ENCODE results near the gene THBS1. TPM values are rescaled to one million over a fixed set of nuclear protein-coding genes. Genes with fewer than 3 reads are reported as not detected.

Gene THBS1
- total RNA-seq, 1 experiment from 2014 or later: 342 TPM

GRCh38 chr15:39621976-39622375, 41.1 kb downstream of the THBS1 start:
- no peak overlapping the region for H3K27ac Mint-ChIP-seq (ENCODE audit: unreplicated experiment)
- Histone ChIP-seq H3K36me3 (ENCODE audit: control insufficient read depth, insufficient read depth, low read length) (no peaks in the 10 kb centered on the region), H3K4me3 (ENCODE audit: low read depth, low read length) (no peak overlapping the region), H3K4me1 (no peaks in the 10 kb centered on the region), H3K27me3 (replicated peaks; ENCODE audit: control insufficient read depth, insufficient read depth, low read length) (no peaks in the 10 kb centered on the region), H3K9me3 (no peaks in the 10 kb centered on the region)
- peaks cover 5% of the 10 kb centered on the region for H3K4me1 Mint-ChIP-seq (ENCODE audit: low read depth, unreplicated experiment)
- H3K36me3 Mint-ChIP-seq (ENCODE audit: insufficient read depth, unreplicated experiment): no peaks in the 10 kb centered on the region
- no peak for TF ChIP-seq CTCF (IDR thresholded peaks at IDR 0.05; ENCODE audit: insufficient read depth in 1 of 2, low read depth in 1 of 2, low read length in 1 of 2, severe bottlenecking in 1 of 2, unreplicated experiment in 1 of 2)
- intact Hi-C loops (cut with micrococcal nuclease; ENCODE audit: unreplicated experiment): no loop called here
- no peaks in the 10 kb centered on the region for H3K9me3 Mint-ChIP-seq (ENCODE audit: unreplicated experiment)
- BruUV-seq (replicated peaks): no TSS peak
- H3K4me3 Mint-ChIP-seq (ENCODE audit: unreplicated experiment): no peak overlapping the region
- no peak for DNase-seq
- CTCF ChIA-PET: no interaction called here
- POLR2A ChIA-PET: no interaction called here
- no peaks in the 10 kb centered on the region for H3K27me3 Mint-ChIP-seq (ENCODE audit: insufficient read depth, unreplicated experiment)

- Histone ChIP-seq H3K27me3 (replicated peaks; ENCODE audit: control insufficient read depth, insufficient read depth, low read length) (no peaks in the 10 kb centered on the region), H3K4me1 (no peaks in the 10 kb centered on the region), H3K36me3 (ENCODE audit: control insufficient read depth, insufficient read depth, low read length) (no peaks in the 10 kb centered on the region), H3K9me3 (no peaks in the 10 kb centered on the region), H3K4me3 (ENCODE audit: low read depth, low read length) (no peak overlapping the region)
- no peak for DNase-seq
- no TSS peak for BruUV-seq (replicated peaks)
- ChIA-PET CTCF (no interaction called here), POLR2A (no interaction called here)
- intact Hi-C loops (cut with micrococcal nuclease; ENCODE audit: unreplicated experiment): no loop called here
- H3K4me1 Mint-ChIP-seq (ENCODE audit: low read depth, unreplicated experiment): peaks cover 7% of the 10 kb centered on the region
- no peak for TF ChIP-seq CTCF (IDR thresholded peaks at IDR 0.05; ENCODE audit: insufficient read depth in 1 of 2, low read depth in 1 of 2, low read length in 1 of 2, severe bottlenecking in 1 of 2, unreplicated experiment in 1 of 2)
- H3K27me3 Mint-ChIP-seq (ENCODE audit: insufficient read depth, unreplicated experiment): no peaks in the 10 kb centered on the region
- H3K9me3 Mint-ChIP-seq (ENCODE audit: unreplicated experiment): no peaks in the 10 kb centered on the region
- H3K36me3 Mint-ChIP-seq (ENCODE audit: insufficient read depth, unreplicated experiment): no peaks in the 10 kb centered on the region
- no peak overlapping the region for H3K4me3 Mint-ChIP-seq (ENCODE audit: unreplicated experiment)
- H3K27ac Mint-ChIP-seq (ENCODE audit: unreplicated experiment): no peak overlapping the region
Observed at GRCh38 chr15:39622660-39623516, 42.0 kb downstream of the THBS1 start.

GRCh38 chr15:39623529-39623931, 42.7 kb downstream of the THBS1 start:
- POLR2A ChIA-PET: no interaction called here
- Histone ChIP-seq H3K4me1 (0 out of 2 replicates have a peak, but pooled peaks cover 4% of the 10 kb centered on the region), H3K4me3 (ENCODE audit: low read depth, low read length) (no peak overlapping the region), H3K27me3 (replicated peaks; ENCODE audit: control insufficient read depth, insufficient read depth, low read length) (no peaks in the 10 kb centered on the region), H3K9me3 (no peaks in the 10 kb centered on the region), H3K36me3 (ENCODE audit: control insufficient read depth, insufficient read depth, low read length) (no peaks in the 10 kb centered on the region)
- TF ChIP-seq CTCF (IDR thresholded peaks at IDR 0.05; ENCODE audit: insufficient read depth in 1 of 2, low read depth in 1 of 2, low read length in 1 of 2, severe bottlenecking in 1 of 2, unreplicated experiment in 1 of 2): no peak
- Mint-ChIP-seq H3K4me3 (ENCODE audit: unreplicated experiment) (no peak overlapping the region), H3K27me3 (ENCODE audit: insufficient read depth, unreplicated experiment) (no peaks in the 10 kb centered on the region), H3K36me3 (ENCODE audit: insufficient read depth, unreplicated experiment) (no peaks in the 10 kb centered on the region), H3K9me3 (ENCODE audit: unreplicated experiment) (no peaks in the 10 kb centered on the region), H3K27ac (ENCODE audit: unreplicated experiment) (no peak overlapping the region), H3K4me1 (ENCODE audit: low read depth, unreplicated experiment) (peaks cover 12% of the 10 kb centered on the region)
- no TSS peak for BruUV-seq (replicated peaks)
- CTCF ChIA-PET: no interaction called here
- DNase-seq: no peak
- intact Hi-C loops (cut with micrococcal nuclease; ENCODE audit: unreplicated experiment): no loop called here

All from Caco-2 (cell line).